Body of pancreas (tissue), 4 donors: ENCODE data around the gene GUCA2A.

Experiments used
- CTCF ChIP-seq, 7 experiments: fragments of 450-650 bp in 4 of 7; fragments of 200-600 bp in 3 of 7; sonication (generic) in 3 of 7; IDR thresholded peaks; one replicate each; pipeline ENCODE4 v1.5.1; 2016 to 2019; ENCODE audit warnings: antibody characterized with exemption in 7 of 7
- POLR2A ChIP-seq, 3 donors: fragments of 450-650 bp; IDR thresholded peaks; one replicate each; pipeline ENCODE4 v1.6.1; 2016; ENCODE audit warnings: antibody characterized with exemption in 3 of 3, mild to moderate bottlenecking in 2 of 3

GRCh38 chr1:42146626-42147320 lies 17.8 kb downstream of the GUCA2A start:
- TF ChIP-seq POLR2A (IDR thresholded peaks at IDR 0.05) (no peak), CTCF (IDR thresholded peaks at IDR 0.05) (peak; percentile 62 to 99 (median 99))
